Stimulated activated CD4-positive, alpha-beta T cell treated with anti-CD3 and anti-CD28 coated beads, Interleukin-15, amount 100 ng/mL, for 24 hours (primary cell): Measurements from ENCODE around the gene COL5A3.
A peak's percentile ranks its signal among the peaks of the same experiment; 100 is the strongest.

Source experiments
- DNase-seq: peaks from one replicate; pipeline ENCODE4 v3.0.0-alpha.2; 2020

The COL5A3 gene

DNA sequence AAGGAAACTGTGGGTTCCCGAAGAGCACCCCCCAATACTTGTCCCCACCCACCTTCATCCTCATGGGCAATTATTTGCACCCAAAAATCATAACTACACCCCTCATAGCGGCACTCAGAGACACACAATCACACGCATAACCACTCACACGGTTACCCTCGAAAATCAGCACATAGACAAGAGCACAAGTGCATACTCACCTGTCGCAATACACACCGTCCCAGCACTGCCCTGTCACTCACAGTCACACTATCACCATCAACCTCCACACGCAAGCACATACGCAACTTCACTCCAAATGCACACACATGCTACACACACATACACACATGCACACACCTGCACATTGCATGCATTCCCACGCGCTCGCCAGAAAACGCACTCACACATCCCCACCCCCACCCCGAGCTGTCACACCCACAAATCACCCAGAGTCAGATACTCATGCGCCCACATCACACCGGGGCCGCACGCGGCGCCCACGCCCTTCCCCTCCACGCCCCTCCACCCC is 535 bp downstream of the COL5A3 start:
- DNase-seq = no peak

DNA sequence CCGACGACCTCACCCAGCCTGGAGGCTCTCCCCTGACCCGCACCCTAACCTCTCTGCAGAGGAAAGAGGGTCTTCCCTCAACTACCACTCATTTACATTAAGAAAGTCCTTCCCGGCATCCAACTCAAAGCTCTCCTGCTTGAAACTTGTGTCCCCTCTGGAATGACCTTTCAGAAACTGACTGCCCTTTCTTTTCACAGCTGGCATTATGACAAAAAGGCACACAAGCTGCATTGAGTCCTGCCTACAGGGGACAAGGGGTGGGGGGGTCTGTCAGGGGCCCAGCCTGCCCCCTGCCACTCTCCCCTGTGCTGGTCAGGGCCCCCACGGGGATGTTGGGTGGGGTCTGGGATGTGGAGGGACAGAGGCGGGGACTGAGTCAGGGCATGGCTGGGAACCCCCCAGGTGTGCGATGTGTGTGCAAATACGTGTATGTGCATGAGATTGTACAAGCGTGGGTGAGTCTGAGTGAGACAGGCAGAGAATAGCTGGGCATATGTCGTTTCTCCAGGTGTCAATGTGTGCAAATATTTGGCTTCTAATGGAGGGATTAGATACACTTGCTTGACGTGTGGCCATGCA is 2.0 kb downstream of the COL5A3 start:
- no peak for DNase-seq

DNA sequence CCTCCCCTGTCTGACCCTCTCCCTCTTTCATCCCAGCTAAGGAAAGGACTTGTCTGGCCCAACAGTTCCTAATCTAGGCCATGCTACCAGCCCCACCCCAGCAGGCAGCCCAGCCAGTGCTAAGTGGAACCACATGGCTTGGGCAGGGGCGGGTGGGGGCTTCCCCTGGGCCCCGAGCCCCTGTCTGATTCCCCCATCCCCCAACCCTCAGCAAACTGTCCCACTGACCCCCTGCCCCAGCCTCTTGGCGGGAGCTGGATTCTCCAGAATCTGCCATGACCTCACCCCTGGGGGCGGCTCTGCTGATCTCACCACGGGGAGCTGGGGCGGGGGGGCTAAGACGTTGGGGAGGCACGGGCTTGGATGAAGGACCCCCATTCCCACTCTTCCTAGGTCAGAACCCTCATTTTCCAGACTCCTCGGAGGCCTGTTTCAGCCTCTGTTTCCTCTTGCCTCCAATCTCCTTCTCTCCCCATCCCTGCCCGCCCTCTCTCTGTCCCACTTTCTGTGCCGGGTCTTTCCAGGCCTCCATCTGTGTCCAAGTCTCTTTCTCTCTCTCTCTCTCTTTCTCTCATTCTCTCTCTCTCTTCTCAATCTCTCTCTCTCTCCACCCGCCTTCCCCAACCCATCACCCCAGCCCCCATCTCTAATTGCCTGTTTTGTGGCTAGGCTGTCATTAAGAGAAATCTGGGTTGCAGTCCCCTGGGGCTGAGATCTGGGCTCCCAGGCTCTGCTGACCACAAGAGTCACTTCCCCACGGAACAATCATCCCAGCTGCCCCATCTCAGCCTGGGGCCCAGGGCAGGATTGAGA is 2.7 kb downstream of the COL5A3 start:
- DNase-seq = no peak

DNA sequence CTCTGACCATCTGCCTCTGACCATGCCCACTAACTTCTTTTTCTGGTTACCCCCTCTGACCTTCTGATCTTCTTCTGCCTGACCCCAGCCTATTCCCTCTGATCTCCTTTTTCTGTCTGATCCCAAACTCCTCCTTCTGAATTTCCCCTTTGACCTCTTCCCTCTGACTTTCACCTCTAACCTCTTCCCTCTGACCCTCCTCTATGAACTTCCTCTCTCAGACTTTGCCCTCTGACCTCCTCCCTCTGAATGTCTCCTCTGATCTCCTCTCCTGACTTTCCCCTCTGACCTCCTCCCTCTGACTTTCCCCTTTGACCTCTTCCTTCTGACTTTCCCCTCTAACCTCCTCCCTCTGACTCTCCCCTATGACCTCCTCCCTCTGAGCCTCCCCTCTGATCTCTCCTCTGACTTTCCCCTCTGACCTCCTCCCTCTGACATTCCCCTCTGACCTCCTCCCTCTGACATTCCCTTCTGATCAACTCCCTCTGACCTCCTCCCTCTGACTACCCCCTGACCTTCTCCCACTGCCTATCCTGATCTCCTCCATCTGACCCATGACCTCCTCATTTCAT is 3.5 kb downstream of the COL5A3 start:
- DNase-seq = no peak

- DNase-seq = no peak
Measured at GRCh38 chr19:10006335-10006708, 4.0 kb downstream of the COL5A3 start.

- DNase-seq = no peak
Measured at GRCh38 chr19:10005632-10006334, 4.5 kb downstream of the COL5A3 start.

GRCh38 chr19:10004617-10005016 is 5.7 kb downstream of the COL5A3 start:
- no peak for DNase-seq

GRCh38 chr19:10003271-10003670 is 7.0 kb downstream of the COL5A3 start:
- no peak for DNase-seq

DNA sequence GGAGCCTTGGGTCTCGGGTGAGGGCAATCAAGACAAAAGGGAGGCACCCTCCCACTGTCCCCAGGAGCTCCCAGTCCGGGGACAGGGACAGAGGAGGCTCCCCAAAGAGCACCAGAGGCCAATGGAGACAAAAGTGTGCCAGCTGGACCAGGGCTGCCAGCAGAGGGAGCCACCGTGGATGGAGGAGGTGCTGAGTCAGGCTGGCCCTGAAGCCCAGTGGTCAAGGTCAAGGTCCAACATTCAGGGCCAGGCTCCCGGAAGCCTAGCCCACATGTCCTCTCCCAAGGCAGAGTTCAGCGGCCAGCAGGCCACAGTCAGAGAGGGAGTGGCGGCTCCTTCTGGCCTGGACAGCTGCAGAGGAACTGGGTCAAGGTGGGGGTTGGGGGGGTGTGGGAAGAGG is 8.4 kb downstream of the COL5A3 start:
- no peak for DNase-seq

GRCh38 chr19:10000171-10000826 is 10.0 kb downstream of the COL5A3 start:
- peak; percentile 79 for DNase-seq

DNA sequence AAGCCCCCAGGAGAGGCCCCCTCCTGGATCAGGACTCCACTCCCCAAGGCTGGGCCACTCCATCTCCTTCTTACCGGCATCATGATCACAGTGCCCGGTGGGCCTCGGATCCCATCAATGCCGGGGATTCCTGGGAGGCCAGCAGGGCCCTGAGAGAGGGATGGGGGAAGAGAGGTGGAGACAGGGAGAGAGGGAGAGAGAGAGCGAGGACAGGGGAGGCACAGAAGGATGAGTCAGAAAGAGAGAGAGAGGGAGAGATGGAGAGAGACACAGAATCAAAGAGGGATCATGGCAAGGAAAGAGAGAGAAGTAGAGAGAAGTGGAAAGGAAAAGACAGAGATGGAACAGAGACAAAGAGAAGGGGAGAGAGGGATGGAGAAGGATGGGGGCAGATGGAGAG is 13.8 kb downstream of the COL5A3 start:
- DNase-seq = no peak

DNA sequence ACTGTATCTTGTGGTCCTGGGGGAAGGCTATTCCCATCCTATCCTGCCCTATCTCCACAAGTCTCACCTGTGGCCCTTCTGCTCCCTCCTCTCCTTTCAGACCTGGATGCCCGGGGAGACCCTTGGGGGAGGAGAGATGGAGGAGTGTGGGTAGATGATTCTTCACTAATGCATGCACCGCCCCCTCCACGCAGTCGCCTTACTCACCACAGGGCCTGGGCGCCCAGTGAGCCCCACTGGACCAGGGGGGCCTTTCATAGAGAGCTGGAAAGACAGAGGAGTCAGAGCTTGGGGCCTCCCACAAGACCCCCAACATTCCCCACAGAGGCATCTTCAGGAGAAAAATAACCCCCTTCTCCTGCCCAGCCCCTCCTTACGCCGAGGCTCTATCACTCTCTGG is 14.3 kb downstream of the COL5A3 start:
- DNase-seq = no peak

DNA sequence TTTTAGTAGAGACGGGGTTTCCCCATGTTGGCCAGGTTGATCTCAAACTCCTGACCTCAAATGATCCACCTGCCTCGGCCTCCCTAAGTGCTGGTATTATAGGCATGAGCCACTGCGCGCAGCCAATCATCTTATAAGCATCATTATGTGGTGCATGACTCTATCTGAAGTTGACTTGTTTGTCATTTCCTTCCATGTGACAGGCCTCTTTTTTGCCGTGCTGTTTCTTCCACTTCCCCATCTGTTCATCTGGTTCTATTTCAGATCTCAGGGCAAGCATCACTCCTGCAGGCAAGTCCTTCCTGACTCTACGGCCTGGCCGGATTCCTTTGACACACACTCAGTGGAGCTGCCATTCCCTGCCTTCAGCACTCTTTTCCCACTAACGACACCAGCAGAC is 15.2 kb downstream of the COL5A3 start:
- DNase-seq = no peak

DNA sequence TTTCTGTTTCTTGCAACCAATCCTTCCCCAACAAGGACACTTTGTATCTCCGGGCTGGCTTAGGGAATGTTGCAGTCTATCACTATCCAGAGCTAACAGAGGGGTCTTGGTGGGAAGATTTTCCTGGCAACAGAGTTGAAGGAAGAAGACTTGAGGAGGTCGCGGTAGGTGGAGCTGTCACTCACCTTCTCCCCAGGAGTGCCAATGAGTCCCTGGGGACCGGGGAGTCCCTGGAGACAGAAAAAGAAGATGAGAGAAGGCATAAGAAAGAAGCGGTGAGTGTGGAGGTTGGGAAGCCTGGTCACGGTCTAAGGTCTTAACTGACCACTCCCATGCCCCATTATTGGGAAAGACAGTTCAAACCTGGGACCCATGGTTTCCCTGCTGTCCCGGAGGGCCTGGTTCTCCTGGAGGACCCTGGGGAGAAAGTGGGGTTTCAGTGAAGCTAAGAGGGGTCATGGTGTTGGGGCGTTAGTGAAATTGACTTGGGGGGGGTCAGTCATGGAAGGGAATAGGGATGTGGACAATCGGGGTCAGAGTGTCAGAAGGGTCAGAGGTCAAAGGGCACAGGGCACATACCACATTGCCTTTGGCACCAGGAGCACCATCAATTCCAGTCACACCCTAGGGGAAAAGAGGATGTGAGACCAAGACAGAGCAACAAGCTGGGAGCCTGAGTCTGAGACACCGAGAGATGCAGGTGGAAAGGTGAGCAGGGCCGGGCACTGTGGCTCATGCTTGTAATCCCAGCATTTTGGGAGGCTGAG is 18.7 kb downstream of the COL5A3 start:
- DNase-seq = no peak

- DNase-seq = no peak
Measured at GRCh38 chr19:9989504-9989903, 20.8 kb downstream of the COL5A3 start.

DNA sequence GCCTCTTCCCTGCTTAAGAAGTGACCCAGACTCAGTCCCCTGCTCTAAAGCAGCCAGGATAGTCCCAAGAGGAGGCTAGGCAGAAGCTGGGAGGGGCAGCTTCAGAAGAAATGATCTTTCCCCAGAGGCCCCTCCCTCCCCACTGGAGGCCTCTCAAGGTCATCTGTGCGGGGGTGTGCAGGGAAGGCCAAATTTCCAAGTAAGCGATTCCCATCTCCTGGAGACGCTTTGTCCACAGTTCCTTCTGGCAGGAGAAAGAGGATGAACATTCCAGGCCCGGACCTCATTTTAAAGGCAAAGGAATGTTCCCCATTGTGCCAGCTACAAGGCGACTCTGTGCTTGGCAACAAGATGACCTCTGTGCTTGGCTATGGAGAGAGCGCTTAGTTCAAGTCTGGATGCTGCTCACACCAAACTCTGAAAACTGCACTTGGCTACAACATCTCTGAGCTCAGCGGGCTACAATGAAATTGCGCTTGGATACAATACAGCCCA is 23.5 kb downstream of the COL5A3 start:
- no peak for DNase-seq

- DNase-seq = no peak
Measured at GRCh38 chr19:9981406-9982260, 28.7 kb downstream of the COL5A3 start.

DNA sequence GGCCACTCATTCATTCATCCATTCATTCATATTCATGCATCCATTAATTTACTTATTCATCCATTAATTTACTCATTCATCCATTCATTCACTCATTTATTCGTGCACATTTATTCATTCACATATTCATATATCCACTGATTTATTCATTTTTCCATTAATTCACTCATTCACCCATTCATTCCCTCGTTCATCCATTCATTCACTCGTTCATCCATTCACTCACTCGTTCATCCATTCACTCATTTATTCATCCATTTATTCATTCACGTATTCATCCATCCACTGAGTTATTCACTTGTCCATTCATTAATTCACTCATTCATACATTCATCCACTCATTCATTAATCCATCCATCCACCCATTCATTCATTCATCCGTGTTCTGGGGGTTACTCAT is 38.2 kb downstream of the COL5A3 start:
- DNase-seq = no peak

- no peak for DNase-seq
Measured at GRCh38 chr19:9971166-9971897, 39.0 kb downstream of the COL5A3 start.

DNA sequence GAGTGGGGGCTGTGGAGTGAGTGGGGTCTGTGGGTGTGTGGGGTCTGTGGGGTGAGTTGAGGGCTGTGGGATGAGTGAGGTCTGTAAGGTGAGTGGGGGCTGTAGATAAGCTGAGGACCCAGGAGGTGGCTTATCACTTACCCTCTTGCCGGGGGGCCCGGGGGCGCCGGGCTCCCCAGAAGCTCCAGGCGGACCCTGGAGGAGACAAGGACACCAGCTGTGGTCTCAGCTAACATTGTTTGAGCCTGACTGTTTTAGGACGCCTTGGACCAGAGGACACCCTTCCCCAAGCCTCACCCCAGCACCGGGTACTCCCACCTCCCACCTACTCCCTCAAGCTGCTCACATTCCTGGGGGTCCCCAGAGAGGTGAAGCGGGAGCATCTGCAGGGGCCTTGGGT is 39.8 kb downstream of the COL5A3 start:
- DNase-seq = no peak

DNA sequence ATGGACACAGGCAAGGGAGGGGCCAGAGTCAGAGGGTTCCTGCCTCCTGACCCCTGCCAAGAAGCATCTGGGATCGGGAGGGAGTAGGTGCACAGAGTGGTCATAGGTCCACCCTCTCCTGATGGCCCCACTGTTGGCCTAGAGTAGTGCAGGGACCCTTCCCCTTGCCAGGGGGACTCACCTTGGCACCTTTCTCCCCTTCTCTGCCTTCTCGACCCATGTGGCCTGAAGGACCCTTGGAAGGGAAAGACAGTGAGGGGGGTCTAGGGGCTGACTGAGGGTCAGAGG is 40.7 kb downstream of the COL5A3 start:
- DNase-seq = no peak
